Panc1 (cell line): ENCODE results near the gene DOK7.

Experiments used
- CTCF ChIP-seq: fragments of 450-650 bp; IDR thresholded peaks from 2 replicates; pipeline ENCODE4 v1.5.1; 2017; ENCODE audit warnings: mild to moderate bottlenecking
- POLR2AphosphoS5 ChIP-seq: IDR thresholded peaks from 2 replicates; pipeline ENCODE4 v1.6.1; 2012; ENCODE audit warnings: mild to moderate bottlenecking, low read depth, low read length, moderate library complexity
- REST ChIP-seq, 2 experiments: IDR thresholded peaks; 2 replicates each; pipeline ENCODE4 v1.6.1; 2011 to 2012; ENCODE audit warnings: low read depth in 2 of 2, control low read depth in 1 of 2, low read length in 1 of 2, mild to moderate bottlenecking in 1 of 2, moderate library complexity in 1 of 2; ENCODE audit not compliant: insufficient read depth in 1 of 2
- SIN3A ChIP-seq: IDR thresholded peaks from 2 replicates; pipeline ENCODE4 v1.6.1; 2012; ENCODE audit warnings: low read depth, mild to moderate bottlenecking, low read length, moderate library complexity, borderline replicate concordance; ENCODE audit not compliant: insufficient read depth
- TCF7L2 ChIP-seq: IDR thresholded peaks from 2 replicates; pipeline ENCODE4 v1.6.1; 2011; ENCODE audit warnings: mild to moderate bottlenecking, low read depth, low read length, inconsistent platforms

GRCh38 chr4:3498407-3498806 lies 35.3 kb downstream of the DOK7 start:
- no peak for TF ChIP-seq CTCF
- no peak for TF ChIP-seq POLR2AphosphoS5
- no peak for TF ChIP-seq REST (IDR thresholded peaks at IDR 0.05; ENCODE audit: insufficient read depth in 1 of 2, low read depth in 2 of 2, low read length in 1 of 2)
- TF ChIP-seq SIN3A = no peak
- TF ChIP-seq TCF7L2 = no peak
